GM12878 (cell line): ENCODE data around the gene NECAB2. TPM values are rescaled to one million over a fixed set of nuclear protein-coding genes. Genes with fewer than 3 reads are reported as not detected.

Source experiments
- ATAC-seq: fragments of 200-7000 bp; cut with Tn5 transposase; 3 replicates; pipeline ENCODE4 v1.9.1; 2020; ENCODE audit warnings: mild to moderate bottlenecking, moderate library complexity
- BruUV-seq: library from RNA; stranded (reverse); fragments of 400-500 nt; replicated peaks from 2 replicates; lab custom pipeline; 2021; lab: Mats Ljungman, UMichigan
- CTCF ChIA-PET: fragments of 300-600 bp; sonication (Branson Sonifier 250); formaldehyde crosslinking; extraction: SDS; loops from one replicate; lab custom pipeline; 2021; ENCODE audit warnings: inconsistent platforms; lab: Yijun Ruan, JAX
- POLR2A ChIA-PET: fragments of 350-600 bp; formaldehyde crosslinking; extraction: SDS; loops from one replicate; lab custom pipeline; 2021; ENCODE audit warnings: inconsistent platforms; lab: Charles Lee
- RAD21 ChIA-PET: fragments of 300-600 bp; sonication (Branson Sonifier 250); formaldehyde crosslinking; loops from one replicate; lab custom pipeline; 2023; ENCODE audit warnings: antibody characterized with exemption; ENCODE audit not compliant: unreplicated experiment; lab: Charles Lee
- SMC1A ChIA-PET: fragments of 300-600 bp; sonication (Branson Sonifier 250); formaldehyde crosslinking; loops from one replicate; lab custom pipeline; 2023; ENCODE audit not compliant: unreplicated experiment, uncharacterized antibody; lab: Charles Lee
- DNase-seq: peaks from one replicate; pipeline ENCODE4 v3.0.0-alpha.2; 2011; ENCODE audit warnings: low read depth, low spot score
- FAIRE-seq: peaks from 3 replicates; lab custom pipeline; 2011; peaks lifted over from hg19 to GRCh38; lab: Jason Lieb, UNC
- H2AFZ ChIP-seq: 2 replicates; pipeline ENCODE4 v1.6.0; 2011; ENCODE audit warnings: low read depth, low read length, control low read depth; ENCODE audit not compliant: control insufficient read depth
- H3K27ac ChIP-seq: 2 replicates; pipeline ENCODE4 v1.5.1; 2011; ENCODE audit warnings: control low read depth; ENCODE audit not compliant: control insufficient read depth, insufficient read depth
- H3K27me3 ChIP-seq, 2 experiments: replicated peaks in 1 of 2; 2 replicates each; pipeline versions ENCODE4 v1.6.0 to v1.6.1; 2011; ENCODE audit warnings: low read length in 1 of 2; ENCODE audit not compliant: control insufficient read depth in 2 of 2, insufficient read depth in 2 of 2
- H3K36me3 ChIP-seq, 2 experiments: 2 replicates each; pipeline ENCODE4 v1.5.1; 2011; ENCODE audit warnings: low read length in 1 of 2; ENCODE audit not compliant: control insufficient read depth in 2 of 2, insufficient read depth in 2 of 2
- H3K4me1 ChIP-seq: 2 replicates; pipeline ENCODE4 v1.6.1; 2011; ENCODE audit warnings: mild to moderate bottlenecking, low read length, moderate library complexity, mixed read lengths; ENCODE audit not compliant: control insufficient read depth, insufficient read depth
- H3K4me2 ChIP-seq: 2 replicates; pipeline ENCODE4 v1.6.0; 2011; ENCODE audit warnings: control low read depth; ENCODE audit not compliant: control insufficient read depth, insufficient read depth
- H3K4me3 ChIP-seq: fragments of 200-600 bp; sonication (generic); 2 replicates; pipeline ENCODE4 v1.5.1; 2016
- H3K79me2 ChIP-seq: 2 replicates; pipeline ENCODE4 v1.6.0; 2011; ENCODE audit warnings: low read length; ENCODE audit not compliant: control insufficient read depth, insufficient read depth
- H3K9ac ChIP-seq: 2 replicates; pipeline ENCODE4 v1.8.0; 2011; ENCODE audit warnings: low read length, control low read depth, mixed read lengths; ENCODE audit not compliant: control insufficient read depth, insufficient read depth
- H3K9me3 ChIP-seq: replicated peaks from 3 replicates; pipeline ENCODE4 v1.5.1; 2011; ENCODE audit warnings: mild to moderate bottlenecking, low read length; ENCODE audit not compliant: control insufficient read depth, insufficient read depth
- H4K20me1 ChIP-seq: 2 replicates; pipeline ENCODE4 v1.6.0; 2011; ENCODE audit not compliant: control insufficient read depth, insufficient read depth
- BCL11A ChIP-seq: IDR thresholded peaks from 2 replicates; pipeline ENCODE4 v1.6.1; 2011; ENCODE audit warnings: low read depth, low read length
- CHD2 ChIP-seq: IDR thresholded peaks from 2 replicates; pipeline ENCODE4 v1.6.1; 2011; ENCODE audit warnings: low read depth, low read length, improper control_type of control experiment, borderline replicate concordance
- NFYA ChIP-seq: IDR thresholded peaks from 2 replicates; pipeline ENCODE4 v1.6.1; 2011; ENCODE audit warnings: low read depth, mild to moderate bottlenecking, low read length, improper control_type of control experiment, borderline replicate concordance
- NFYB ChIP-seq: IDR thresholded peaks from 2 replicates; pipeline ENCODE4 v1.6.1; 2011; ENCODE audit warnings: low read depth, mild to moderate bottlenecking, low read length, improper control_type of control experiment, moderate library complexity; ENCODE audit not compliant: insufficient read depth
- NR2C2 ChIP-seq: IDR thresholded peaks from 2 replicates; pipeline ENCODE4 v1.6.1; 2011; ENCODE audit warnings: borderline replicate concordance, low read depth; ENCODE audit not compliant: control insufficient read depth, insufficient read length
- SMC3 ChIP-seq: IDR thresholded peaks from 2 replicates; pipeline ENCODE4 v1.6.1; 2011; ENCODE audit warnings: low read length, improper control_type of control experiment, borderline replicate concordance
- STAT3 ChIP-seq: IDR thresholded peaks from 2 replicates; pipeline ENCODE4 v1.6.1; 2011; ENCODE audit warnings: low read depth, low read length, improper control_type of control experiment
- SUZ12 ChIP-seq: fragments of 200-600 bp; sonication (generic); IDR thresholded peaks from one replicate; pipeline ENCODE4 v1.6.1; 2018; ENCODE audit warnings: antibody characterized with exemption, mild to moderate bottlenecking; ENCODE audit not compliant: unreplicated experiment
- WGBS: methylation state at CpG from one replicate; pipeline ENCODE4 v1.1.6; 2016; ENCODE audit warnings: low lambda C conversion rate; ENCODE audit not compliant: insufficient replicate concordance, insufficient coverage; ENCODE audit errors: missing lambda C conversion rate; 5-methylcytosine and 5-hydroxymethylcytosine counted together
- in situ Hi-C: fragments of 300-500 bp; cut with MboI; formaldehyde crosslinking; loops from 9 replicates; pipeline ENCODE4 v1.14.3; 2018; ENCODE audit warnings: mixed read lengths
- intact Hi-C: fragments of 100-400 bp; cut with micrococcal nuclease; formaldehyde crosslinking; loops from one replicate; pipeline ENCODE4 v1.14.2; 2022; ENCODE audit not compliant: unreplicated experiment
- polyA plus RNA-seq, 11 experiments: library from polyadenylated mRNA; depleted of rRNA in 4 of 11; unstranded in 6 of 11; stranded (reverse) in 5 of 11; fragments of >200 nt; fragmentation: Nextera tagmentation in 4 of 11; fragmentation: Illumina TruSeq in 1 of 11; extraction: Ambion mirVana in 4 of 11; extraction: Trizol in 1 of 11; gene quantifications; 1 replicate in 1 of 11; 2 replicates in 10 of 11; pipeline versions ENCODE4 v1.2.1 to v1.2.3, GENCODE V29; 2011 to 2016; ENCODE audit warnings: inconsistent platforms in 2 of 11, missing spikeins in 2 of 11, low read depth in 1 of 11
- total RNA-seq, 4 experiments: library from RNA; depleted of rRNA in 3 of 4; stranded (reverse); fragments of >200 nt in 3 of 4; fragmentation: Illumina TruSeq in 1 of 4; extraction: Trizol in 1 of 4; gene quantifications; 2 replicates each; pipeline versions ENCODE4 v1.2.1 to v1.2.3, GENCODE V29; 2013 to 2021
- TF ChIP-seq, protein P1 (sequence below): fragments of 450-650 bp; formaldehyde crosslinking; IDR thresholded peaks from 2 replicates; pipeline ENCODE4 v1.4.0; 2022; ENCODE audit warnings: mild to moderate bottlenecking, moderate library complexity
- TF ChIP-seq, protein P2 (sequence below): fragments of 450-650 bp; IDR thresholded peaks from 2 replicates; pipeline ENCODE4 v1.6.1; 2018; ENCODE audit warnings: mild to moderate bottlenecking, low read depth, moderate library complexity; ENCODE audit not compliant: partially characterized antibody

NECAB2 gene
- total and polyA plus RNA-seq, 10 of the 15 experiments (the other 5 are each of a cell fraction or from before 2014, with no cell fraction given) = not detected

DNA sequence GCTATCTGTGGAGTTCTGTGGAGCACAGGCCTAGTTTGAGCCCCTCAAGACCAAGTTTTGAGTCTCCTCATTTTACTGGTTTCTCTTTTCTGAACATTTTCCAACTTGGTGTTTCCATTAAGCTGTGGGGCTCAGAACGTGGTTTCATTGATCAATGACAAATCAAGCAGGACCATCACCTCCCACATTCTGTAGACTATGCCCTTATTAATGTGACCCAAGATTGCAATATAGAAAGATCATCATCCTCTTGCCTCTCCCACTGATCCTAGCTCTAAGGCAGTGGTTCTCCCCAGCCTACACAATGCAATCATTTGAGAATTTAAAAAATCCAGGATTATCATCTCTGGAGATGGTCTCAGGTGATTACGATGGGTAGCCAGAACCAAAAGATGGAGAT lies 30.8 kb upstream of the NECAB2 start:
- ChIA-PET SMC1A (no interaction called here), RAD21 (no interaction called here)
- FAIRE-seq = no peak

DNA sequence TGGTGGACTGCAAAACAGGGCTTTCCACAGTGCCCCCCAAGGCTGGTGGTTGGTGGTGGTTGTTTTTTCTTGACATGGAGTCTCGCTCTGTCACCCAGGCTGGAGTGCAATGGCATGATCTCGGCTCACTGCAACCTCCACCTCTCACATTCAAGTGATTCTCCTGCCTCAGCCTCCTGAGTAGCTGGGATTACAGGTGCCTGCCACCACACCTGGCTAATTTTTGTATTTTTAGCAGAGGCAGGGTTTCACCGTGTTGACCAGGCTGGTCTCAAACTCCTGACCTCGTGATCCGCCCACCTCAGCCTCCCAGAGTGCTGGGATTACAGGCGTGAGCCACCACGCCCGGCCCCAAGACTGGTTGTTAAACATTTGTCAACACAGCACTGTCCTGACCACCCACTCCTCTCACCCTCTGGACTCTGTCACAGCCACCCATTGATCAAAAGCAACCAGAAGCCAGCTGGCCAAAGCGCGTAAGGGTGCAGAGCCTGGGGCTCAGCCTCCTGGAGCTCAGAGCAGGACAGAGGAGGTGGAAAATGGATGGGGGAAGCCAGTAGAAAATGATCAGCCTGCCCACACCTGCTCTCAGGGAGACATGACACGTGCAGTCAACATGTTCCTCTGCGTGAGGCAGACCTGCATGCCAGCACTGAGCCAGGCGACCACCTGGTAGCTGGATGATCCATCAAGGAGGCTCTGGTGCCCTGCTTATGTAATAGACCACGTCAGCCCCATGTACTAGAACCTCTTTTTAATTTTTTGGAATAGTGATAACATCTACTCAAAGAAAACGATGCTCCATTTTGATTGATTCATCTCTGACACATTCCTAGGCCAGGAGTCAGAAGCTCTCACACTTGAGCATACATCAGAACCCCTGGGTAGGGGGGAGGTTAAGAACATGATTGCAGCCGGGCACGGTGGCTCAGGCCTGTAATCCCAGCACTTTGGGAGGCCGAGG lies 29.8 kb upstream of the NECAB2 start:
- ATAC-seq (no peak), DNase-seq (no peak), FAIRE-seq (no peak)
- Histone ChIP-seq H3K27me3 (no peaks in the 10 kb centered on the region), H4K20me1 (no peaks in the 10 kb centered on the region), H3K9ac (no peak overlapping the region), H3K4me3 (no peak overlapping the region), H3K36me3 (no peaks in the 10 kb centered on the region), H3K27ac (no peak overlapping the region), H3K4me2 (no peak overlapping the region), H2AFZ (no peak overlapping the region), H3K4me1 (no peaks in the 10 kb centered on the region), H3K9me3 (no peaks in the 10 kb centered on the region), H3K79me2 (no peaks in the 10 kb centered on the region)
- RAD21 ChIA-PET = no interaction called here
- 47% methylated on average over 18 of the region's 18 CpGs for WGBS
- no TSS peak for BruUV-seq
- intact Hi-C loops (no loop called here), in situ Hi-C loops (no loop called here)
- POLR2A ChIA-PET = no interaction called here
- CTCF ChIA-PET = interaction anchor here (1.2 kb wide), 1 partner anchor 9 kb away, joined by 3 read pairs; no protein-coding TSS in a partner anchor
- SMC1A ChIA-PET = no interaction called here
- TF ChIP-seq NR2C2 (no peak), STAT3 (no peak), BCL11A (no peak), NFYA (no peak), CHD2 (no peak)
- TF ChIP-seq, protein P1, sequence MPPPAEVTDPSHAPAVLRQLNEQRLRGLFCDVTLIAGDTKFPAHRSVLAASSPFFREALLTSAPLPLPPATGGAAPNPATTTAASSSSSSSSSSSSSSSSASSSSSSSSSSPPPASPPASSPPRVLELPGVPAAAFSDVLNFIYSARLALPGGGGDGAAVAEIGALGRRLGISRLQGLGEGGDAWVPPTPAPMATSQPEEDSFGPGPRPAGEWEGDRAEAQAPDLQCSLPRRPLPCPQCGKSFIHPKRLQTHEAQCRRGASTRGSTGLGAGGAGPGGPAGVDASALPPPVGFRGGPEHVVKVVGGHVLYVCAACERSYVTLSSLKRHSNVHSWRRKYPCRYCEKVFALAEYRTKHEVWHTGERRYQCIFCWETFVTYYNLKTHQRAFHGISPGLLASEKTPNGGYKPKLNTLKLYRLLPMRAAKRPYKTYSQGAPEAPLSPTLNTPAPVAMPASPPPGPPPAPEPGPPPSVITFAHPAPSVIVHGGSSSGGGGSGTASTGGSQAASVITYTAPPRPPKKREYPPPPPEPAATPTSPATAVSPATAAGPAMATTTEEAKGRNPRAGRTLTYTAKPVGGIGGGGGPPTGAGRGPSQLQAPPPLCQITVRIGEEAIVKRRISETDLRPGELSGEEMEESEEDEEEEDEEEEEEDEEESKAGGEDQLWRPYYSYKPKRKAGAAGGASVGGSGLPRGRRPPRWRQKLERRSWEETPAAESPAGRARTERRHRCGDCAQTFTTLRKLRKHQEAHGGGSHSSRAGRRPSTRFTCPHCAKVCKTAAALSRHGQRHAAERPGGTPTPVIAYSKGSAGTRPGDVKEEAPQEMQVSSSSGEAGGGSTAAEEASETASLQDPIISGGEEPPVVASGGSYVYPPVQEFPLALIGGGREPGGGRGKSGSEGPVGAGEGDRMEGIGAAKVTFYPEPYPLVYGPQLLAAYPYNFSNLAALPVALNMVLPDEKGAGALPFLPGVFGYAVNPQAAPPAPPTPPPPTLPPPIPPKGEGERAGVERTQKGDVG (CRISPR knock-in tag) = no peak
- TF ChIP-seq, protein P2, sequence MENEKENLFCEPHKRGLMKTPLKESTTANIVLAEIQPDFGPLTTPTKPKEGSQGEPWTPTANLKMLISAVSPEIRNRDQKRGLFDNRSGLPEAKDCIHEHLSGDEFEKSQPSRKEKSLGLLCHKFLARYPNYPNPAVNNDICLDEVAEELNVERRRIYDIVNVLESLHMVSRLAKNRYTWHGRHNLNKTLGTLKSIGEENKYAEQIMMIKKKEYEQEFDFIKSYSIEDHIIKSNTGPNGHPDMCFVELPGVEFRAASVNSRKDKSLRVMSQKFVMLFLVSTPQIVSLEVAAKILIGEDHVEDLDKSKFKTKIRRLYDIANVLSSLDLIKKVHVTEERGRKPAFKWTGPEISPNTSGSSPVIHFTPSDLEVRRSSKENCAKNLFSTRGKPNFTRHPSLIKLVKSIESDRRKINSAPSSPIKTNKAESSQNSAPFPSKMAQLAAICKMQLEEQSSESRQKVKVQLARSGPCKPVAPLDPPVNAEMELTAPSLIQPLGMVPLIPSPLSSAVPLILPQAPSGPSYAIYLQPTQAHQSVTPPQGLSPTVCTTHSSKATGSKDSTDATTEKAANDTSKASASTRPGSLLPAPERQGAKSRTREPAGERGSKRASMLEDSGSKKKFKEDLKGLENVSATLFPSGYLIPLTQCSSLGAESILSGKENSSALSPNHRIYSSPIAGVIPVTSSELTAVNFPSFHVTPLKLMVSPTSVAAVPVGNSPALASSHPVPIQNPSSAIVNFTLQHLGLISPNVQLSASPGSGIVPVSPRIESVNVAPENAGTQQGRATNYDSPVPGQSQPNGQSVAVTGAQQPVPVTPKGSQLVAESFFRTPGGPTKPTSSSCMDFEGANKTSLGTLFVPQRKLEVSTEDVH = no peak

More for the DNA sequence above, 30.8 kb upstream of the NECAB2 start:
- no peak overlapping the region for H3K4me2 ChIP-seq
- 23% methylated on average over 2 of the region's 2 CpGs for WGBS
- H3K9me3 ChIP-seq = no peaks in the 10 kb centered on the region
- H4K20me1 ChIP-seq = no peaks in the 10 kb centered on the region
- no peak overlapping the region for H2AFZ ChIP-seq
- BruUV-seq = no TSS peak
- CTCF ChIA-PET = no interaction called here
- no peak overlapping the region for H3K9ac ChIP-seq
- H3K27me3 ChIP-seq = no peaks in the 10 kb centered on the region
- ATAC-seq = no peak
- intact Hi-C loops (no loop called here), in situ Hi-C loops (no loop called here)
- no peak overlapping the region for H3K4me3 ChIP-seq
- no peaks in the 10 kb centered on the region for H3K79me2 ChIP-seq
- no peaks in the 10 kb centered on the region for H3K4me1 ChIP-seq
- no peak overlapping the region for H3K27ac ChIP-seq
- POLR2A ChIA-PET = interaction anchor here (0.6 kb wide), 1 partner anchor 170 kb away, joined by 4 read pairs; no protein-coding TSS in a partner anchor
- no peak for DNase-seq
- TF ChIP-seq NFYB = no peak
- TF ChIP-seq SMC3 = no peak
- no peak for TF ChIP-seq SUZ12
- no peak for TF ChIP-seq NR2C2
- no peaks in the 10 kb centered on the region for H3K36me3 ChIP-seq
